SK-N-SH (cell line): ENCODE results near the gene NKX2-2.

Experiments
- ELF1 ChIP-seq: IDR thresholded peaks from 2 replicates; pipeline ENCODE4 v1.4.0; 2012
- TCF12 ChIP-seq: IDR thresholded peaks from 2 replicates; pipeline ENCODE4 v1.4.0; 2012
- TF ChIP-seq, protein P1 (sequence below): fragments of 200-600 bp; sonication (generic); IDR thresholded peaks from 2 replicates; pipeline ENCODE4 v1.6.1; 2017; ENCODE audit warnings: antibody characterized with exemption, mild to moderate bottlenecking, moderate library complexity

DNA sequence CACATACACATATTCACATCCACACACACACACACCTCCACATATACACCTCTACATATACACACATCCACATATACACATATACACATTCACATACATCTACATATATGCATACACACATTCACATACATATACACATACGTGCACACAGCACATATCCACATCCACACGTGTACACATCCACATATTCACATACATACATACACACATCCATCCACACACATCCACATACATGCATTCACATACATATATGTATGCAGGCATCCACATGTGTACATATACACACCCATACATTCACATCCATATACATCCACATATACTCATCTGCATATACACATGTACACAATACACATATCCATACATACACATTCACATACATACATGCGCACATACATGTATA is 25.6 kb upstream of the NKX2-2 start:
- TF ChIP-seq, protein P1, sequence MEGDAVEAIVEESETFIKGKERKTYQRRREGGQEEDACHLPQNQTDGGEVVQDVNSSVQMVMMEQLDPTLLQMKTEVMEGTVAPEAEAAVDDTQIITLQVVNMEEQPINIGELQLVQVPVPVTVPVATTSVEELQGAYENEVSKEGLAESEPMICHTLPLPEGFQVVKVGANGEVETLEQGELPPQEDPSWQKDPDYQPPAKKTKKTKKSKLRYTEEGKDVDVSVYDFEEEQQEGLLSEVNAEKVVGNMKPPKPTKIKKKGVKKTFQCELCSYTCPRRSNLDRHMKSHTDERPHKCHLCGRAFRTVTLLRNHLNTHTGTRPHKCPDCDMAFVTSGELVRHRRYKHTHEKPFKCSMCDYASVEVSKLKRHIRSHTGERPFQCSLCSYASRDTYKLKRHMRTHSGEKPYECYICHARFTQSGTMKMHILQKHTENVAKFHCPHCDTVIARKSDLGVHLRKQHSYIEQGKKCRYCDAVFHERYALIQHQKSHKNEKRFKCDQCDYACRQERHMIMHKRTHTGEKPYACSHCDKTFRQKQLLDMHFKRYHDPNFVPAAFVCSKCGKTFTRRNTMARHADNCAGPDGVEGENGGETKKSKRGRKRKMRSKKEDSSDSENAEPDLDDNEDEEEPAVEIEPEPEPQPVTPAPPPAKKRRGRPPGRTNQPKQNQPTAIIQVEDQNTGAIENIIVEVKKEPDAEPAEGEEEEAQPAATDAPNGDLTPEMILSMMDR = no peak
- TF ChIP-seq ELF1 = no peak
- TF ChIP-seq TCF12 = no peak
